Spleen (tissue), 7 donors: ENCODE results near the gene BCO2.

Experiments
- CTCF ChIP-seq, 11 experiments: fragments of 200-600 bp in 7 of 11; fragments of 450-650 bp in 4 of 11; sonication (generic) in 4 of 11; IDR thresholded peaks in 8 of 11; conservative IDR thresholded peaks in 3 of 11; 1 replicate in 7 of 11; 2 replicates in 4 of 11; pipeline versions ENCODE4 v1.4.0 to v1.8.0; 2016 to 2021; ENCODE audit warnings: antibody characterized with exemption in 11 of 11, inconsistent platforms in 4 of 11, mild to moderate bottlenecking in 1 of 11
- POLR2A ChIP-seq, 3 donors: fragments of 450-650 bp; IDR thresholded peaks; one replicate each; pipeline ENCODE4 v1.5.1; 2017; ENCODE audit warnings: antibody characterized with exemption in 3 of 3, mild to moderate bottlenecking in 1 of 3
- POLR2AphosphoS5 ChIP-seq, 3 donors: sonication (generic); formaldehyde crosslinking; IDR thresholded peaks; one replicate each; pipeline ENCODE4 v1.5.1; 2017; ENCODE audit warnings: antibody characterized with exemption in 3 of 3
- donor health status: DM: no; HTN: no; CAD: no; lungs with moderate emphysema.
- donor health status: DM: no; HTN: no; CAD: no.
- donor health status: DM: no; HTN: no; CAD: no.

DNA sequence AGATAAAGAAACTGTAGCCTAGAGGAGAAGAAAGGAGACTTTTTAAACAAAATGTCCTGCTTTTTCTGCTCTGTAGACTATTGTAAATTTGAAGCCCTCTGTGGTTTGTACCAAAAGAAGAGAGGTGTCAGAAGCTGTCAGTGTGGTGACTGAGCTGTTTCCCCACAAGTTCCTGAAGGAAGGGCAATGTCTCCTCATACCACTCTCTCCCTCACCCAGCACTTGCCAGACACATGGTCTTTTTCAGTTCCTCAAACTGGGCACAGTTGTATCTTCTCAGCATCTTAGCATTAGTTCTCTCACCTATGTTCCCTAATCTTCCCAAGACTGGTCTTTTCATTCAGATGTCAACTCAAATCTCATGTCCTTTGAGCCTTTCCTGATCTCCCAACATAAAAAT lies 4.3 kb downstream of the BCO2 start:
- TF ChIP-seq POLR2A (IDR thresholded peaks at IDR 0.05) (no peak), POLR2AphosphoS5 (IDR thresholded peaks at IDR 0.05) (no peak), CTCF (IDR thresholded peaks at IDR 0.05 in 8 of 11, conservative IDR thresholded peaks at IDR 0.05 in 3 of 11) (no peak)
